Loucy (cell line): ENCODE data around the gene ACCSL.

ENCODE experiments used
- EZH2phosphoT487 ChIP-seq: fragments of 200-600 bp; IDR thresholded peaks from 2 replicates; pipeline ENCODE4 v1.6.1; 2018; ENCODE audit warnings: antibody characterized with exemption, mild to moderate bottlenecking, moderate library complexity, borderline replicate concordance
- TF ChIP-seq, protein P1 (sequence below): fragments of 200-600 bp; sonication (generic); conservative IDR thresholded peaks from 2 replicates; pipeline ENCODE4 v1.5.1; 2014; ENCODE audit warnings: mild to moderate bottlenecking, antibody characterized with exemption, low read length

DNA sequence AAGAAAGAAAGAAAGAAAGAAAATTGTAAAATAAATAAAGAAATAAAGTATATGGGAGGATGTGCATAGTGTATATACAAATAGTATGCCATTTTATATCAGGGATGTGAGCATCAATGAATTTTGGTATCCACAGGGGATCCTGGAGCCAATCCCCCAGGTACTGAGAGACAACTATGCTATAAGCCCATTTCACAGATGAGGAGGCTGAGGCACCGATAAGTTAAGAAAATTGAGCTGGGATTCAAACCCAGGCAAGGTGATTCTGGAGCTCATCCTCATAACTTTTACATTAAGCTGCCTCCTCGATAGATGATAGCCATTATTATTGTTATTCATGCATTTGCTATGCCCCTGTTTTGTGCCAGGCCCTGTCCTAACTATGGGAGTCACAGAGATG lies 47.0 kb upstream of the ACCSL start:
- TF ChIP-seq, protein P1, sequence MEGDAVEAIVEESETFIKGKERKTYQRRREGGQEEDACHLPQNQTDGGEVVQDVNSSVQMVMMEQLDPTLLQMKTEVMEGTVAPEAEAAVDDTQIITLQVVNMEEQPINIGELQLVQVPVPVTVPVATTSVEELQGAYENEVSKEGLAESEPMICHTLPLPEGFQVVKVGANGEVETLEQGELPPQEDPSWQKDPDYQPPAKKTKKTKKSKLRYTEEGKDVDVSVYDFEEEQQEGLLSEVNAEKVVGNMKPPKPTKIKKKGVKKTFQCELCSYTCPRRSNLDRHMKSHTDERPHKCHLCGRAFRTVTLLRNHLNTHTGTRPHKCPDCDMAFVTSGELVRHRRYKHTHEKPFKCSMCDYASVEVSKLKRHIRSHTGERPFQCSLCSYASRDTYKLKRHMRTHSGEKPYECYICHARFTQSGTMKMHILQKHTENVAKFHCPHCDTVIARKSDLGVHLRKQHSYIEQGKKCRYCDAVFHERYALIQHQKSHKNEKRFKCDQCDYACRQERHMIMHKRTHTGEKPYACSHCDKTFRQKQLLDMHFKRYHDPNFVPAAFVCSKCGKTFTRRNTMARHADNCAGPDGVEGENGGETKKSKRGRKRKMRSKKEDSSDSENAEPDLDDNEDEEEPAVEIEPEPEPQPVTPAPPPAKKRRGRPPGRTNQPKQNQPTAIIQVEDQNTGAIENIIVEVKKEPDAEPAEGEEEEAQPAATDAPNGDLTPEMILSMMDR: no peak
- no peak for TF ChIP-seq EZH2phosphoT487
